K562 (cell line): ENCODE results near the gene PTPN9. TPM values are rescaled to one million over a fixed set of nuclear protein-coding genes. Genes with fewer than 3 reads are reported as not detected.

Experiments
- ATAC-seq: fragments of 200-7000 bp; cut with Tn5 transposase; 3 replicates; pipeline ENCODE4 v1.9.1; 2020; ENCODE audit warnings: moderate library complexity
- BruUV-seq: library from RNA; stranded (reverse); fragments of 400-500 nt; replicated peaks from 2 replicates; lab custom pipeline; 2021; lab: Mats Ljungman, UMichigan
- CTCF ChIA-PET: fragments of 300-600 bp; formaldehyde crosslinking; extraction: SDS; loops from one replicate; lab custom pipeline; 2021; ENCODE audit warnings: low intra/inter-chr PET ratio; lab: Yijun Ruan, JAX
- POLR2A ChIA-PET: fragments of 300-600, 350-650 bp; sonication (Branson Sonifier 250); formaldehyde crosslinking; extraction: SDS; loops from one replicate; lab custom pipeline; 2021; ENCODE audit warnings: antibody characterized with exemption, inconsistent platforms; lab: Yijun Ruan, JAX
- DNase-seq, 4 experiments: peaks; one replicate each; pipeline versions ENCODE4 v3.0.0 to v3.0.0-alpha.2; 2011 to 2018; ENCODE audit warnings: low spot score in 3 of 4, mixed read lengths in 3 of 4; ENCODE audit errors: extremely low read depth in 1 of 4
- FAIRE-seq: peaks from 2 replicates; lab custom pipeline; 2011; peaks lifted over from hg19 to GRCh38; lab: Jason Lieb, UNC
- H2AFZ ChIP-seq: 2 replicates; pipeline ENCODE4 v1.6.0; 2011; ENCODE audit warnings: low read depth, low read length, control low read depth, inconsistent platforms
- H3K27ac ChIP-seq: fragments of 200-600 bp; 3 replicates; pipeline ENCODE4 v1.8.0; 2011; ENCODE audit warnings: low read depth, mild to moderate bottlenecking, control low read depth, inconsistent platforms, low read length, moderate library complexity, mixed read lengths; ENCODE audit errors: extremely low read depth
- H3K27me3 ChIP-seq, 2 experiments: fragments of 300-600 bp in 1 of 2; 2 replicates in 1 of 2; 3 replicates in 1 of 2; pipeline versions ENCODE4 v1.6.0 to v1.8.0; 2011; ENCODE audit warnings: inconsistent platforms in 2 of 2, low read length in 2 of 2, mild to moderate bottlenecking in 1 of 2, mixed read lengths in 1 of 2, moderate library complexity in 1 of 2; ENCODE audit not compliant: control insufficient read depth in 2 of 2, insufficient read depth in 2 of 2
- H3K36me3 ChIP-seq: fragments of 300-600 bp; 3 replicates; pipeline ENCODE4 v1.8.0; 2011; ENCODE audit warnings: mild to moderate bottlenecking, low read length, inconsistent platforms; ENCODE audit not compliant: control insufficient read depth, insufficient read depth
- H3K4me1 ChIP-seq, 2 experiments: fragments of 200-600 bp in 1 of 2; replicated peaks in 1 of 2; 2 replicates in 1 of 2; 3 replicates in 1 of 2; pipeline versions ENCODE4 v1.5.1 to v1.8.0; 2011; ENCODE audit warnings: inconsistent platforms in 2 of 2, low read length in 2 of 2, mild to moderate bottlenecking in 1 of 2, mixed read lengths in 1 of 2, moderate library complexity in 1 of 2; ENCODE audit not compliant: control insufficient read depth in 2 of 2, insufficient read depth in 2 of 2
- H3K4me2 ChIP-seq: 2 replicates; pipeline ENCODE4 v1.6.1; 2011; ENCODE audit warnings: low read length, control low read depth, inconsistent platforms, mixed read lengths; ENCODE audit not compliant: insufficient read depth
- H3K4me3 ChIP-seq: fragments of 200-600 bp; sonication (generic), shearing (Covaris generic); 2 replicates; pipeline ENCODE4 v1.5.1; 2016; ENCODE audit warnings: control low read depth, inconsistent platforms
- H3K79me2 ChIP-seq: fragments of 200-600 bp; 3 replicates; pipeline ENCODE4 v1.8.0; 2011; ENCODE audit warnings: low read length, inconsistent platforms; ENCODE audit not compliant: control insufficient read depth, insufficient read depth
- H3K9ac ChIP-seq, 2 experiments: 2 replicates each; pipeline versions ENCODE4 v1.6.0 to v1.6.1; 2011; ENCODE audit warnings: low read depth in 2 of 2, low read length in 2 of 2, control low read depth in 1 of 2, inconsistent platforms in 1 of 2, mild to moderate bottlenecking in 1 of 2, mixed read lengths in 1 of 2; ENCODE audit not compliant: insufficient read depth in 1 of 2
- H3K9me1 ChIP-seq: one replicate; pipeline ENCODE4 v1.6.0; 2011; ENCODE audit warnings: inconsistent platforms, mild to moderate bottlenecking, low read length, moderate library complexity; ENCODE audit not compliant: control insufficient read depth, insufficient read depth
- H3K9me3 ChIP-seq: replicated peaks from 2 replicates; pipeline ENCODE4 v1.5.1; 2011; ENCODE audit warnings: low read depth, low read length, inconsistent platforms; ENCODE audit not compliant: control insufficient read depth, insufficient read depth
- H4K20me1 ChIP-seq: replicated peaks from 2 replicates; pipeline ENCODE4 v1.6.1; 2011; ENCODE audit warnings: low read length, inconsistent platforms, mixed read lengths; ENCODE audit not compliant: control insufficient read depth, insufficient read depth
- CTCF ChIP-seq, 3 experiments: IDR thresholded peaks in 2 of 3; conservative IDR thresholded peaks in 1 of 3; 2 replicates each; pipeline ENCODE4 v1.5.1; 2011 to 2012; ENCODE audit warnings: low read length in 3 of 3, mild to moderate bottlenecking in 3 of 3, control low read depth in 2 of 3, improper control_type of control experiment in 1 of 3, inconsistent platforms in 1 of 3, low read depth in 1 of 3, mixed read lengths in 1 of 3, moderate library complexity in 1 of 3; ENCODE audit not compliant: insufficient read depth in 2 of 3
- DIDO1 ChIP-seq: fragments of 450-650 bp; IDR thresholded peaks from 2 replicates; pipeline ENCODE4 v1.6.1; 2016; ENCODE audit warnings: low read depth, missing biosample characterization, missing genetic modification characterization
- NKRF ChIP-seq: fragments of 450-650 bp; IDR thresholded peaks from 2 replicates; pipeline ENCODE4 v1.6.1; 2016; ENCODE audit warnings: borderline replicate concordance
- TFAP4 ChIP-seq: sonication (generic); formaldehyde crosslinking; IDR thresholded peaks from 2 replicates; pipeline ENCODE4 v1.8.0; 2022; ENCODE audit warnings: missing genetic modification reagents, mild to moderate bottlenecking, moderate library complexity, borderline replicate concordance
- THRA ChIP-seq: fragments of 450-650 bp; IDR thresholded peaks from 2 replicates; pipeline ENCODE4 v1.6.1; 2017; ENCODE audit warnings: mild to moderate bottlenecking, moderate library complexity
- WGBS: fragments of 100-300 bp; shearing (Covaris generic); methylation state at CpG from one replicate; pipeline ENCODE4 v1.1.6; 2016; ENCODE audit warnings: low coverage, mixed read lengths; ENCODE audit not compliant: insufficient coverage; ENCODE audit errors: missing lambda C conversion rate; 5-methylcytosine and 5-hydroxymethylcytosine counted together
- in situ Hi-C: fragments of 300-500 bp; cut with MboI; formaldehyde crosslinking; loops from 4 replicates; pipeline ENCODE4 v1.15.0; 2018; ENCODE audit warnings: inconsistent platforms, mixed read lengths
- intact Hi-C: fragments of 100-400 bp; cut with micrococcal nuclease; formaldehyde crosslinking; loops from 2 replicates; pipeline ENCODE4 v1.14.2; 2022
- polyA plus RNA-seq, 8 experiments: library from polyadenylated mRNA; depleted of rRNA in 4 of 8; stranded (reverse) in 5 of 8; unstranded in 3 of 8; fragments of >200 nt; fragmentation: Nextera tagmentation in 2 of 8; fragmentation: Illumina TruSeq in 1 of 8; extraction: Ambion mirVana in 2 of 8; extraction: Trizol in 1 of 8; gene quantifications; 2 replicates each; pipeline versions ENCODE4 v1.2.1 to v1.2.3, GENCODE V29; 2011 to 2014; ENCODE audit warnings: inconsistent platforms in 1 of 8, missing spikeins in 1 of 8
- total RNA-seq, 7 experiments: library from RNA; depleted of rRNA in 6 of 7; stranded (reverse); fragments of >200 nt in 6 of 7; fragmentation: Illumina TruSeq in 2 of 7; extraction: Trizol in 2 of 7; gene quantifications; 2 replicates each; pipeline versions ENCODE4 v1.2.1 to v1.2.3, GENCODE V29; 2011 to 2021; ENCODE audit warnings: low replicate concordance in 1 of 7

PTPN9 gene
- total and polyA plus RNA-seq, 9 of the 15 experiments (the other 6 are each of a cell fraction or from before 2014, with no cell fraction given), result 5.0 to 24.0 (median 14.2) TPM

- TF ChIP-seq TFAP4 (CRISPR knock-in tag) (peak; percentile 80), DIDO1 (tag) (no peak)
Observed at GRCh38 chr15:75450307-75451201, 128.6 kb downstream of the PTPN9 start (continued).

GRCh38 chr15:75449585-75450306 is 129.4 kb downstream of the PTPN9 start:
- TSS peak; percentile 1 for BruUV-seq
- FAIRE-seq, result no peak

More at GRCh38 chr15:75449585-75450306, 129.4 kb downstream of the PTPN9 start:
- Histone ChIP-seq H3K9me3 (no peaks in the 10 kb centered on the region), H3K4me3 (peak overlapping the region; percentile 86), H3K9me1 (peaks cover 7% of the 10 kb centered on the region), H4K20me1 (peaks cover 18% of the 10 kb centered on the region), H2AFZ (no peak overlapping the region), H3K27me3 (no peaks in the 10 kb centered on the region), H3K36me3 (peaks cover 16% of the 10 kb centered on the region; the same call in 2 of the 3 replicates), H3K4me1 (peaks cover 14 to 24% of the 10 kb centered on the region in 2 experiments), H3K79me2 (peaks cover 77% of the 10 kb centered on the region), H3K27ac (peak overlapping the region; percentile 55; the same call in 1 of the 3 replicates), H3K9ac (peak overlapping the region; percentile 55 to 93), H3K4me2 (peak overlapping the region; percentile 99)
- no peak for DNase-seq
- intact Hi-C loops (loop anchor here (2.0 to 5.0 kb wide), 2 partner anchors 128 to 191 kb away; partner anchors contain the start of genes IMP3 and PTPN9), in situ Hi-C loops (no loop called here)
- no peak for TF ChIP-seq NKRF
- no peak for TF ChIP-seq CTCF (IDR thresholded peaks at IDR 0.05 in 2 of 3, conservative IDR thresholded peaks at IDR 0.05 in 1 of 3; ENCODE audit: insufficient read depth in 2 of 3, low read depth in 1 of 3, low read length in 3 of 3)
- TF ChIP-seq THRA, result no peak
- POLR2A ChIA-PET, result interaction anchor here (0.6 to 1.8 kb wide), 6 partner anchors 9 to 214 kb away, joined by 3 to 7 read pairs (median 3); no protein-coding TSS in a partner anchor
- no peak for ATAC-seq
- CTCF ChIA-PET, result no interaction called here
- 52% methylated on average over 14 of the region's 14 CpGs for WGBS
